ENCODE data around the gene CCDC122. TPM values are rescaled to one million over a fixed set of nuclear protein-coding genes. Genes with fewer than 3 reads are reported as not detected.

The CCDC122 gene
- total and polyA plus RNA-seq, 9 of the 15 experiments (the other 6 are each of a cell fraction or from before 2014, with no cell fraction given): not detected

GRCh38 chr13:43787997-43788396, 91.5 kb downstream of the CCDC122 start:
- Histone ChIP-seq H3K9me3 (replicated peaks; ENCODE audit: control insufficient read depth, insufficient read depth, low read depth, low read length) (no peaks in the 10 kb centered on the region), H3K9ac (ENCODE audit: insufficient read depth in 1 of 2, low read depth in 2 of 2, low read length in 2 of 2) (no peak overlapping the region), H3K27ac (ENCODE audit: extremely low read depth, low read depth, low read length) (no peak overlapping the region), H3K79me2 (ENCODE audit: control insufficient read depth, insufficient read depth, low read length) (no peaks in the 10 kb centered on the region), H3K4me2 (ENCODE audit: insufficient read depth, low read length) (no peak overlapping the region), H2AFZ (ENCODE audit: low read depth, low read length) (no peak overlapping the region), H3K4me1 (replicated peaks in 1 of 2; ENCODE audit: control insufficient read depth in 2 of 2, insufficient read depth in 2 of 2, low read length in 2 of 2) (no peaks in the 10 kb centered on the region; a peak in 1 of 5 replicates), H4K20me1 (replicated peaks; ENCODE audit: control insufficient read depth, insufficient read depth, low read length) (no peaks in the 10 kb centered on the region), H3K36me3 (ENCODE audit: control insufficient read depth, insufficient read depth, low read length) (no peaks in the 10 kb centered on the region), H3K4me3 (no peak overlapping the region), H3K9me1 (ENCODE audit: control insufficient read depth, insufficient read depth, low read length) (no peaks in the 10 kb centered on the region), H3K27me3 (ENCODE audit: control insufficient read depth in 2 of 2, insufficient read depth in 2 of 2, low read length in 2 of 2) (no peaks in the 10 kb centered on the region)
- intact Hi-C loops (cut with micrococcal nuclease) (no loop called here), in situ Hi-C loops (cut with MboI) (no loop called here)
- no peak for FAIRE-seq
- no TSS peak for BruUV-seq (replicated peaks)
- 5% methylated on average over 2 of the region's 2 CpGs for WGBS (ENCODE audit: insufficient coverage, low coverage, missing lambda C conversion rate)
- ChIA-PET POLR2A (no interaction called here), CTCF (ENCODE audit: low intra/inter-chr PET ratio) (no interaction called here)
- no peak for ATAC-seq
- DNase-seq (ENCODE audit: extremely low read depth in 1 of 4, low spot score in 3 of 4): peak in 1 of 4 experiments; percentile 3
- TF ChIP-seq, protein P1, sequence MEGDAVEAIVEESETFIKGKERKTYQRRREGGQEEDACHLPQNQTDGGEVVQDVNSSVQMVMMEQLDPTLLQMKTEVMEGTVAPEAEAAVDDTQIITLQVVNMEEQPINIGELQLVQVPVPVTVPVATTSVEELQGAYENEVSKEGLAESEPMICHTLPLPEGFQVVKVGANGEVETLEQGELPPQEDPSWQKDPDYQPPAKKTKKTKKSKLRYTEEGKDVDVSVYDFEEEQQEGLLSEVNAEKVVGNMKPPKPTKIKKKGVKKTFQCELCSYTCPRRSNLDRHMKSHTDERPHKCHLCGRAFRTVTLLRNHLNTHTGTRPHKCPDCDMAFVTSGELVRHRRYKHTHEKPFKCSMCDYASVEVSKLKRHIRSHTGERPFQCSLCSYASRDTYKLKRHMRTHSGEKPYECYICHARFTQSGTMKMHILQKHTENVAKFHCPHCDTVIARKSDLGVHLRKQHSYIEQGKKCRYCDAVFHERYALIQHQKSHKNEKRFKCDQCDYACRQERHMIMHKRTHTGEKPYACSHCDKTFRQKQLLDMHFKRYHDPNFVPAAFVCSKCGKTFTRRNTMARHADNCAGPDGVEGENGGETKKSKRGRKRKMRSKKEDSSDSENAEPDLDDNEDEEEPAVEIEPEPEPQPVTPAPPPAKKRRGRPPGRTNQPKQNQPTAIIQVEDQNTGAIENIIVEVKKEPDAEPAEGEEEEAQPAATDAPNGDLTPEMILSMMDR (IDR thresholded peaks at IDR 0.05 in 2 of 3, conservative IDR thresholded peaks at IDR 0.05 in 1 of 3; ENCODE audit: insufficient read depth in 2 of 3, low read depth in 1 of 3, low read length in 3 of 3): 0 out of 6 replicates have a peak, but pooled peaks of 1 of the 3 experiments have one; percentile 3
- TF ChIP-seq KLF1 (tag; IDR thresholded peaks at IDR 0.05): no peak

DNA sequence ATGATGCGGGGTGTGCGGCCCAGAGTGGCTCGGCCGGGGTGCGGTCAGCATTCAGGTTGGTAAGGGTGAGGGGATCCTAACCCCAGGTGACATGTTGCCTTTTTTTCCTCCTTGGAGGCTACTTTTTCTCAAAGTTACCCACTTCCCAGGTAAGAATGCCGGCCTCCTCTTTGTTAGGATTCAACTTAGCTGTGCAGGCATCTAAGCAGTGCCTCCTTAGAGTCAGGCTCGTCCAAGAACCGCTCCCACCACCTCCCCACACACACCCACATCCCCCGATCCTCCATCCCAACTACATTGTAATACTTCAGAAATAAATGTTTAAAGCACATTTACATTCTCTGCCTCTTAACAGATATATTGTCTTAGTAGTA, 92.0 kb downstream of the CCDC122 start:
- no peak for ATAC-seq
- Histone ChIP-seq H3K36me3 (ENCODE audit: control insufficient read depth, insufficient read depth, low read length) (no peaks in the 10 kb centered on the region), H3K27ac (ENCODE audit: extremely low read depth, low read depth, low read length) (no peak overlapping the region), H3K79me2 (ENCODE audit: control insufficient read depth, insufficient read depth, low read length) (no peaks in the 10 kb centered on the region), H4K20me1 (replicated peaks; ENCODE audit: control insufficient read depth, insufficient read depth, low read length) (no peaks in the 10 kb centered on the region), H3K4me3 (no peak overlapping the region), H3K4me2 (ENCODE audit: insufficient read depth, low read length) (no peak overlapping the region), H3K9me3 (replicated peaks; ENCODE audit: control insufficient read depth, insufficient read depth, low read depth, low read length) (no peaks in the 10 kb centered on the region), H3K9ac (ENCODE audit: insufficient read depth in 1 of 2, low read depth in 2 of 2, low read length in 2 of 2) (no peak overlapping the region), H3K9me1 (ENCODE audit: control insufficient read depth, insufficient read depth, low read length) (no peaks in the 10 kb centered on the region), H2AFZ (ENCODE audit: low read depth, low read length) (no peak overlapping the region), H3K27me3 (ENCODE audit: control insufficient read depth in 2 of 2, insufficient read depth in 2 of 2, low read length in 2 of 2) (no peaks in the 10 kb centered on the region), H3K4me1 (replicated peaks in 1 of 2; ENCODE audit: control insufficient read depth in 2 of 2, insufficient read depth in 2 of 2, low read length in 2 of 2) (no peaks in the 10 kb centered on the region; a peak in 1 of 5 replicates)
- BruUV-seq (replicated peaks): no TSS peak
- 12% methylated on average over 5 of the region's 9 CpGs for WGBS (ENCODE audit: insufficient coverage, low coverage, missing lambda C conversion rate)
- no peak for FAIRE-seq
- intact Hi-C loops (cut with micrococcal nuclease): no loop called here
- CTCF ChIA-PET (ENCODE audit: low intra/inter-chr PET ratio): no interaction called here
- POLR2A ChIA-PET: no interaction called here
- DNase-seq (ENCODE audit: extremely low read depth in 1 of 4, low spot score in 3 of 4): no peak
- in situ Hi-C loops (cut with MboI): no loop called here
- TF ChIP-seq, protein P2, sequence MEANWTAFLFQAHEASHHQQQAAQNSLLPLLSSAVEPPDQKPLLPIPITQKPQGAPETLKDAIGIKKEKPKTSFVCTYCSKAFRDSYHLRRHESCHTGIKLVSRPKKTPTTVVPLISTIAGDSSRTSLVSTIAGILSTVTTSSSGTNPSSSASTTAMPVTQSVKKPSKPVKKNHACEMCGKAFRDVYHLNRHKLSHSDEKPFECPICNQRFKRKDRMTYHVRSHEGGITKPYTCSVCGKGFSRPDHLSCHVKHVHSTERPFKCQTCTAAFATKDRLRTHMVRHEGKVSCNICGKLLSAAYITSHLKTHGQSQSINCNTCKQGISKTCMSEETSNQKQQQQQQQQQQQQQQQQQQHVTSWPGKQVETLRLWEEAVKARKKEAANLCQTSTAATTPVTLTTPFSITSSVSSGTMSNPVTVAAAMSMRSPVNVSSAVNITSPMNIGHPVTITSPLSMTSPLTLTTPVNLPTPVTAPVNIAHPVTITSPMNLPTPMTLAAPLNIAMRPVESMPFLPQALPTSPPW (CRISPR knock-in tag; IDR thresholded peaks at IDR 0.05): no peak
- TF ChIP-seq HBP1 (CRISPR knock-in tag; IDR thresholded peaks at IDR 0.05): no peak
- TF ChIP-seq BMI1 (IDR thresholded peaks at IDR 0.05; ENCODE audit: low read length): no peak

All from K562 (cell line).